Forelimb muscle (tissue), 1 donor: ENCODE measurements around the gene ABCC6. TPM values are rescaled to one million over a fixed set of nuclear protein-coding genes. Genes with fewer than 3 reads are reported as not detected.

ENCODE experiments used
- DNase-seq: peaks from one replicate; pipeline ENCODE4 v3.0.0-alpha.2; 2013; ENCODE audit warnings: low read depth
- polyA plus RNA-seq: library from polyadenylated mRNA; unstranded; fragments of 120-200 nt; gene quantifications from one replicate; pipeline ENCODE4 v1.2.1, GENCODE V29; 2013; ENCODE audit not compliant: insufficient read length

The ABCC6 gene
- polyA plus RNA-seq, 1 donor: 1.3 TPM

- no peak for DNase-seq
These were observed 81.4 kb downstream of the ABCC6 start for GRCh38 chr16:16141784-16142396.

DNA sequence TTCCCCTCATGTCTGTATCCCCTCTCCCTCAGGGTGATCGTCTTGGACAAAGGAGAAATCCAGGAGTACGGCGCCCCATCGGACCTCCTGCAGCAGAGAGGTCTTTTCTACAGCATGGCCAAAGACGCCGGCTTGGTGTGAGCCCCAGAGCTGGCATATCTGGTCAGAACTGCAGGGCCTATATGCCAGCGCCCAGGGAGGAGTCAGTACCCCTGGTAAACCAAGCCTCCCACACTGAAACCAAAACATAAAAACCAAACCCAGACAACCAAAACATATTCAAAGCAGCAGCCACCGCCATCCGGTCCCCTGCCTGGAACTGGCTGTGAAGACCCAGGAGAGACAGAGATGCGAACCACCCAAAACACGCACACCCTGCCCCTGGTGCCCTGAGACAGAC, 82.2 kb downstream of the ABCC6 start:
- DNase-seq: no peak

GRCh38 chr16:16140537-16140936, 82.8 kb downstream of the ABCC6 start:
- DNase-seq: no peak

DNA sequence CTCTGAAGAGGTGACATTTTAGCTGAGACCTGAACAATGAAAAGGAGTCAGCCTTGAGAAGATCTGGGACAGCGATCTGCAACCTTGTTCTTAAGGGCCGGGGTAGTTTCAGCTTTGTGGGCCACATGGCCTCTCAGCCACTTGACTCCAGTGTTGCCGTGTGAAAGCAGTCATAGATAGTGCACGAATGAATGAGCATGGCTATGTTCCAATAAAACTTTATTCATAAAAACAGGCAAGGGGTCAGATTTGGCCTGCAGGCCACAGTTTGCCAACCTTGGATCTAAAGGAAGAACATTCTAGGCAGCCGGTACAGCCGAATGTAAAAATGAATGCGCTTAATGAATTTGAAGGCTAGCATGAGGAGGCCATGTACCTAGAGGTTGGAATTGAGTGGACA, 83.5 kb downstream of the ABCC6 start:
- DNase-seq: no peak

- no peak for DNase-seq
These were observed 84.2 kb downstream of the ABCC6 start for GRCh38 chr16:16139061-16139460.

DNA sequence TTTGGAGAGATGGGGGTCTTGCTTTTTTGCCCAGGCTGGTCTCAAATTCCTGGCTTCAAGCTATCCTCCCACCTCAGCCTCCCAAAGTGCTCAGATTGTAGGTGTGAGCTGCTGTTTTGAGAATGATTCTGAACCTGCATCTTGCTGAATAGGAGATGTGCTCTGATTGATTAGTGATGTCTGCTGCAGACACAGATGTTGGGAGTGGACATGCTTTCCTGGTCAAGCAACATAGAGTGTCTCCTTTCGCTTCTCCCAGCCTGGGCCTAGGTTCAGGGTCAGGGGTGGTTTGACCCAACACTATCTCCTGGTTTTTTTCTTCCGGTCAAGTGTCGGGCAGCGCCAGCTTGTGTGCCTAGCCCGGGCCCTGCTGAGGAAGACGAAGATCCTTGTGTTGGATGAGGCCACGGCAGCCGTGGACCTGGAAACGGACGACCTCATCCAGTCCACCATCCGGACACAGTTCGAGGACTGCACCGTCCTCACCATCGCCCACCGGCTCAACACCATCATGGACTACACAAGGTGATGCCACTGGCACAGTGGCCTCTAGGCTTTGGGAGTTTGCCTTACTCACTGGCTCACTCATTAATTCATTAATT, 85.2 kb downstream of the ABCC6 start:
- DNase-seq: no peak

DNA sequence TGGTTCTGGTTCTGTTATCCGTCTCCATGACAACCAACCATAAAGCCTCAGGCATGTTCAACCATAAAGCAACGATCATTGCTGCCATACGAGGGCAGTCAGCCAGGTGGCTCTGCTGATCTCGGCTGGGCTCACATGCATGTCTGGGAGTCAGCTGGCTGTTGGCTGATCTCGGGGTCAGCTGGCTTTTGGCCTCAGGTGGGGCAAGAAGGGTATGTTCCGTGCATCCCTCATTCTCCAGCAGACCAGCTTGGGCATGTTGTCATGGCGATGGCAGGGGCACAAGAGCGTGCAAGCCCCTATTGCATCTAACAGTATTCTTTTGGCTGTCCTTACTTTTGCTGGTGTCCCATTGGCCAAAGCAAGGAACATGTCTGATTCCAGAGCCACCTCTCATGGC, 86.2 kb downstream of the ABCC6 start:
- no peak for DNase-seq

GRCh38 chr16:16136588-16136987, 86.7 kb downstream of the ABCC6 start:
- no peak for DNase-seq

- DNase-seq: no peak
These were observed 89.2 kb downstream of the ABCC6 start for GRCh38 chr16:16133943-16134604.

DNA sequence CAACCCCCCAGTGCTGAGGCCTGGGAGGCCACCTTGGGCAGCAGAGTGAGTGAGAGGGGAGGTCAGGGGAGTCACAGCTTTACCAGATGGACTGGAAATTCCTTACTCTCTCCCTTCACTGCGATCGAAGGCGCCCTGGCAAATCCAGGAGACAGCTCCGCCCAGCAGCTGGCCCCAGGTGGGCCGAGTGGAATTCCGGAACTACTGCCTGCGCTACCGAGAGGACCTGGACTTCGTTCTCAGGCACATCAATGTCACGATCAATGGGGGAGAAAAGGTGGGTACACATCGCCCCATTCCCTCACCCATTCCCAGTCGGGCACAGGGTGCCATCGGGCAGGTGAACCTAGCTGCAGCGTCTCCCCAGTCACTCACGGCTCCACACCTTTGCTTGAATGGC, 91.6 kb downstream of the ABCC6 start:
- DNase-seq: no peak

DNA sequence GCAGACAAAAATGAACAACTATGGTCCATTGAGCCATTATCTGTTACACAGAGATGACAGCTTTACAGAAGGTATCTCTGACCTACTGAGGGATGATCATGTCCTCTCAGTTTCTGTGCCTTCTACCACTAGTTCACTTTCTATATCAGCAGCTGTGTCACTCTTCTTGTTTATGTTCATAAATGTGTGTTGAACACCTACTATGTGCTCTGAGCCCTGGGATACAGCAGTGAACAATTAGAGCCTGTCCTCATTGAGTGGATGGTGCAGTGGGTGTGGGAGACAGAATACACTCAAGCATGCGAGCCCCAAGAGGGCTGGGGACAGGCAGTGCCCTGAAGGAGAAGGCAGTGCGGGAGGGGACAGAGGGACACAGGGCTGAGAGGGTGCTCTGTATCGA, 92.1 kb downstream of the ABCC6 start:
- no peak for DNase-seq

- DNase-seq: no peak
These were observed 95.7 kb downstream of the ABCC6 start for GRCh38 chr16:16127469-16128116.

DNA sequence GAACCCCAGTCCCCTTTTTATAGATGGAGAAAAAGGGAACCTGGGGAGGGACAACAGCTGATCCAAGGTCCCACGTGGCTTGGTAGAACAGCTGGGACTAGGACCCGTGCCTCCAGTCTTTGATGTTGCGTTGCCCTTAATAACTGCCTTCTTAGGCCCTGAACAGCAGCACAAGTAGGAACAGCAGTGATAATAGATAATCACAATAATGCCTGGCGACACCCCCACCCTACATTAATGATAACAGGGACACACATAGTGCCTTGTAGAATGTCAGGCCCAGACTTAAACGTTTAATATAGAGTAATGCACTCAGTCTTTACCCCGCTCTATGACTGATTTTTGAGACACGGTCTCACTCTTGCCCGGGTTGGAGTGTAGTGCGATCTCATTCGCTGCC, 96.4 kb downstream of the ABCC6 start:
- DNase-seq: no peak

GRCh38 chr16:16124974-16125373, 98.3 kb downstream of the ABCC6 start:
- no peak for DNase-seq

- no peak for DNase-seq
These were observed 98.9 kb downstream of the ABCC6 start for GRCh38 chr16:16124438-16124837.

- no peak for DNase-seq
These were observed 101.0 kb downstream of the ABCC6 start for GRCh38 chr16:16122264-16122663.

GRCh38 chr16:16121185-16121727, 102.0 kb downstream of the ABCC6 start:
- no peak for DNase-seq

DNA sequence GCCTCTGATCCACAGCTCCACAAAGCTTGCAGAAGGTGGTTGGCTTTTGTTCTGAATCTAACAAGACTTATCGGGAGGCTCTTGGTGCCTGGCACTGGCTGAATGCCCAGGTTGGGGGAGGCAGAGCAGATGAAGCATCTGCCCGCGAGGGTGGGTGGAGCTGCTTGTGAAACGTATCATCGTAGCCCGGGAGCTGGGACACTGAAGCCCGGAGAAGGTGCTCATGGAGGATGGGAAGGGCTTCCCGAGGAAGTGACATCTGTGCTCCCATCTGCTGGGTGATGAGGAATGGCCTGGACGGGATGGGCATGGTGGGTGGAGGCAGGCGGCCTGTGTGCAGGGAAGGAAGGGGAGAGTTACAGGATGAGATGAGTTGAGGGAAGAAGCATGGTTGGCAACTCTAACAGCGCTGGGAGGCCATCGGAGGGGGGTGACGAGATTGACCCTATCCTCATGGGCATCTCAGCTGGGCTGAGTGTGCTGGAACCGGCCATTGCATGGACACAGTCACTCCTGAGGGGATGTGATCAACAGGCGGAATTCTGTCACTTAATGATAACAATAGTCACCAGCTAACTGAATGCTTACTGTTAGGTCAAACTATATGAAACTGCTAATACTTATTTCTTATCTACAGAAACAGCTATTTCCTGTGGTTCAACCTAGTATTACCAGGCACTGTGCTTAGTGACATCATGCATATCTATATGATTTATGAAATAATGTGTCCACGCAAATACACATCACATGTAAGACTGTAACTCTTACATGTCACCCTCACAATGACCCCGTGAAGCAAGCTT, 102.7 kb downstream of the ABCC6 start:
- DNase-seq: no peak

DNA sequence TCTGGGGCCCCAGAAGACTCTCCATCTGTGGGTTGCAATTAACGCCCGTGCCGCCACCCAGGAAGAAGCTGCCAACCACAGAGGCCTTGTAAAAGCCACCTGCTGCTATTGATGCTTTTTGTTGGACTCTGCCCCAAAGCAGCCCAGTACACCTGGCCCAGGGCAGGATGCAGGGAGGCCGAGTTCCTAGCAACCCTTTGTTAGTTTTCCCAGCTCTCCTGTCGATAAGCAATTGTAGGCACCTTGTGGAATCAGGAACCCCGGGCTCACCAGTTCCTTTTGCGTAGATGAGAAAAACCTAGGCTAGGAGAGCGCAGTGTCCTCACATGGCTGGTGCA, 103.3 kb downstream of the ABCC6 start:
- no peak for DNase-seq

- DNase-seq: no peak
These were observed 105.0 kb downstream of the ABCC6 start for GRCh38 chr16:16118337-16118736.

DNA sequence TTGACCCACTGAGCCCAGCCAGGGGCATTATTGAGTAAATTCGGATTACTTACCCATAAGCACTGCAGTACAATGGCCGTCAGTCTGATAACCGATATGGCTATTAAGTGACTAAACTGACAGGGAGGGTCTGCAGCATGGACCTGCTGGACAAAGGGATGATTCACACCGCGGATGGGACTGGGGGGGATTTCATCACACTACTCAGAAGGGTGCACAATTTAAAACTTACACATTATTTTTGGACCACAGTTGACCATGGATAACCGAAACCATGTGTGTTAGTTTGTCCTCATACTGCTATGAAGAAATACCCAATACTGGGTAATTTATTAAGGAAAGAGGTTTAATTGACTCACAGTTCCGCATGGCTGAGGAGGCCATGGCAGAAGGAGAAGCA, 106.5 kb downstream of the ABCC6 start:
- no peak for DNase-seq

- DNase-seq: no peak
These were observed 110.2 kb downstream of the ABCC6 start for GRCh38 chr16:16113076-16113475.
